GM23338 (cell line): Measurements from ENCODE around the gene PDE7B.

Experiments used
- CREB1 ChIP-seq: fragments of 250-450 bp; sonication (Bioruptor Pico); IDR thresholded peaks from 2 replicates; pipeline ENCODE4 v1.5.0; 2020; ENCODE audit warnings: low read depth, mild to moderate bottlenecking, moderate library complexity
- EZH2 ChIP-seq: fragments of 200-600 bp; sonication (generic); IDR thresholded peaks from one replicate; pipeline ENCODE4 v1.8.0; 2017; ENCODE audit warnings: antibody characterized with exemption, mild to moderate bottlenecking, low read depth; ENCODE audit not compliant: unreplicated experiment
- EZH2phosphoT487 ChIP-seq: fragments of 200-600 bp; sonication (generic); IDR thresholded peaks from one replicate; pipeline ENCODE4 v1.8.1; 2018; ENCODE audit warnings: antibody characterized with exemption; ENCODE audit not compliant: unreplicated experiment
- POLR2AphosphoS5 ChIP-seq: IDR thresholded peaks from 2 replicates; pipeline ENCODE4 v1.6.1; 2016; ENCODE audit warnings: antibody characterized with exemption, low read depth
- STAT1 ChIP-seq: IDR thresholded peaks from one replicate; pipeline ENCODE4 v1.6.1; 2016; ENCODE audit warnings: antibody characterized with exemption; ENCODE audit not compliant: unreplicated experiment
- ZNF114 ChIP-seq: fragments of 250-450 bp; sonication (Bioruptor Pico); IDR thresholded peaks from 2 replicates; pipeline ENCODE4 v1.5.0; 2020; ENCODE audit warnings: mild to moderate bottlenecking, moderate library complexity
- TF ChIP-seq, protein P1 (sequence below), 2 experiments: fragments of 200-600 bp in 1 of 2; sonication (generic) in 1 of 2; conservative IDR thresholded peaks; 2 replicates each; pipeline versions ENCODE4 v1.5.1 to v1.6.1; 2016 to 2017; ENCODE audit warnings: antibody characterized with exemption in 2 of 2, low read depth in 2 of 2, mild to moderate bottlenecking in 2 of 2, moderate library complexity in 1 of 2
- TF ChIP-seq, protein P2 (sequence below): IDR thresholded peaks from one replicate; pipeline ENCODE4 v1.6.1; 2018; ENCODE audit warnings: antibody characterized with exemption; ENCODE audit not compliant: unreplicated experiment

DNA sequence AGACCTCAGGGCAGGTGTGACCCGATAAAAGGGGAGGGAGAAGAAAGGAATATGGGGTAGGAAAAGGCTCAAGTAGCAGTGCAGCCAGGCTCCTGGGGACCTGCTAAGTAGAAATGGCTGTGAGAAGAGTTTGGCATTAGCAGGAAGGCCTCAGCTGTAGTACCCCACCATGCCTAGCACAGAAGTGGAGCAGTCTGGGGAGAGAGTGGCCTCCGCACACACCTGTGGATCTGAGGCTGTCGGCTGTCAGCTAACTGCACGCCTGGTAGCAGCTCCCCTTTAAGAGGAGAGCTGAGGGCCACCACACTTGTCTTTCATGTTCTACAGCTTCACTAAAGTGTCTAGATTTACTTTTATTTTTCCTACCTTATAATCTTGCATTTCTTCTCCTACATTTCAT lies 24.6 kb downstream of the PDE7B start:
- TF ChIP-seq, protein P1, sequence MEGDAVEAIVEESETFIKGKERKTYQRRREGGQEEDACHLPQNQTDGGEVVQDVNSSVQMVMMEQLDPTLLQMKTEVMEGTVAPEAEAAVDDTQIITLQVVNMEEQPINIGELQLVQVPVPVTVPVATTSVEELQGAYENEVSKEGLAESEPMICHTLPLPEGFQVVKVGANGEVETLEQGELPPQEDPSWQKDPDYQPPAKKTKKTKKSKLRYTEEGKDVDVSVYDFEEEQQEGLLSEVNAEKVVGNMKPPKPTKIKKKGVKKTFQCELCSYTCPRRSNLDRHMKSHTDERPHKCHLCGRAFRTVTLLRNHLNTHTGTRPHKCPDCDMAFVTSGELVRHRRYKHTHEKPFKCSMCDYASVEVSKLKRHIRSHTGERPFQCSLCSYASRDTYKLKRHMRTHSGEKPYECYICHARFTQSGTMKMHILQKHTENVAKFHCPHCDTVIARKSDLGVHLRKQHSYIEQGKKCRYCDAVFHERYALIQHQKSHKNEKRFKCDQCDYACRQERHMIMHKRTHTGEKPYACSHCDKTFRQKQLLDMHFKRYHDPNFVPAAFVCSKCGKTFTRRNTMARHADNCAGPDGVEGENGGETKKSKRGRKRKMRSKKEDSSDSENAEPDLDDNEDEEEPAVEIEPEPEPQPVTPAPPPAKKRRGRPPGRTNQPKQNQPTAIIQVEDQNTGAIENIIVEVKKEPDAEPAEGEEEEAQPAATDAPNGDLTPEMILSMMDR (conservative IDR thresholded peaks at IDR 0.05; ENCODE audit: low read depth in 2 of 2) = no peak
- no peak for TF ChIP-seq CREB1 (CRISPR knock-in tag)
- TF ChIP-seq EZH2 = no peak
- no peak for TF ChIP-seq STAT1
- TF ChIP-seq POLR2AphosphoS5 = no peak
- no peak for TF ChIP-seq ZNF114
- TF ChIP-seq, protein P2, sequence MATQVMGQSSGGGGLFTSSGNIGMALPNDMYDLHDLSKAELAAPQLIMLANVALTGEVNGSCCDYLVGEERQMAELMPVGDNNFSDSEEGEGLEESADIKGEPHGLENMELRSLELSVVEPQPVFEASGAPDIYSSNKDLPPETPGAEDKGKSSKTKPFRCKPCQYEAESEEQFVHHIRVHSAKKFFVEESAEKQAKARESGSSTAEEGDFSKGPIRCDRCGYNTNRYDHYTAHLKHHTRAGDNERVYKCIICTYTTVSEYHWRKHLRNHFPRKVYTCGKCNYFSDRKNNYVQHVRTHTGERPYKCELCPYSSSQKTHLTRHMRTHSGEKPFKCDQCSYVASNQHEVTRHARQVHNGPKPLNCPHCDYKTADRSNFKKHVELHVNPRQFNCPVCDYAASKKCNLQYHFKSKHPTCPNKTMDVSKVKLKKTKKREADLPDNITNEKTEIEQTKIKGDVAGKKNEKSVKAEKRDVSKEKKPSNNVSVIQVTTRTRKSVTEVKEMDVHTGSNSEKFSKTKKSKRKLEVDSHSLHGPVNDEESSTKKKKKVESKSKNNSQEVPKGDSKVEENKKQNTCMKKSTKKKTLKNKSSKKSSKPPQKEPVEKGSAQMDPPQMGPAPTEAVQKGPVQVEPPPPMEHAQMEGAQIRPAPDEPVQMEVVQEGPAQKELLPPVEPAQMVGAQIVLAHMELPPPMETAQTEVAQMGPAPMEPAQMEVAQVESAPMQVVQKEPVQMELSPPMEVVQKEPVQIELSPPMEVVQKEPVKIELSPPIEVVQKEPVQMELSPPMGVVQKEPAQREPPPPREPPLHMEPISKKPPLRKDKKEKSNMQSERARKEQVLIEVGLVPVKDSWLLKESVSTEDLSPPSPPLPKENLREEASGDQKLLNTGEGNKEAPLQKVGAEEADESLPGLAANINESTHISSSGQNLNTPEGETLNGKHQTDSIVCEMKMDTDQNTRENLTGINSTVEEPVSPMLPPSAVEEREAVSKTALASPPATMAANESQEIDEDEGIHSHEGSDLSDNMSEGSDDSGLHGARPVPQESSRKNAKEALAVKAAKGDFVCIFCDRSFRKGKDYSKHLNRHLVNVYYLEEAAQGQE = no peak
- TF ChIP-seq EZH2phosphoT487 = no peak
